Psoas muscle (tissue), 8 donors: ENCODE results near the gene GNS. TPM values are rescaled to one million over a fixed set of nuclear protein-coding genes. Genes with fewer than 3 reads are reported as not detected.

ENCODE experiments used
- ATAC-seq, 4 donors: fragments of 200-7000 bp; cut with Tn5 transposase; one replicate each; pipeline ENCODE4 v1.9.1; 2020; ENCODE audit warnings: moderate library complexity in 3 of 4, mild to moderate bottlenecking in 2 of 4
- DNase-seq, 2 donors: peaks; one replicate each; pipeline ENCODE4 v3.0.0-alpha.2; 2020
- H3K27ac ChIP-seq: fragments of 200-600 bp; one replicate; pipeline ENCODE4 v1.8.0; 2022
- H3K27me3 ChIP-seq, 3 donors: fragments of 200-600 bp in 1 of 3; one replicate each; pipeline versions ENCODE4 v1.6.1 to v1.8.0; 2013 to 2022; ENCODE audit warnings: low read length in 2 of 3, mild to moderate bottlenecking in 2 of 3, moderate library complexity in 1 of 3; ENCODE audit not compliant: insufficient read depth in 3 of 3
- H3K36me3 ChIP-seq, 2 donors: fragments of 200-600 bp in 1 of 2; one replicate each; pipeline versions ENCODE4 v1.6.1 to v1.8.0; 2013 to 2022; ENCODE audit warnings: low read depth in 1 of 2, mild to moderate bottlenecking in 1 of 2, moderate library complexity in 1 of 2; ENCODE audit not compliant: insufficient read depth in 1 of 2
- H3K4me1 ChIP-seq: fragments of 200-600 bp; one replicate; pipeline ENCODE4 v1.8.0; 2022
- H3K4me3 ChIP-seq: fragments of 200-600 bp; one replicate; pipeline ENCODE4 v1.8.0; 2022; ENCODE audit warnings: mild to moderate bottlenecking
- H3K9me3 ChIP-seq: fragments of 200-600 bp; one replicate; pipeline ENCODE4 v1.8.0; 2022
- CTCF ChIP-seq: fragments of 200-600 bp; IDR thresholded peaks from one replicate; pipeline ENCODE4 v1.8.0; 2022; ENCODE audit warnings: antibody characterized with exemption
- WGBS, 3 donors: extraction: QIAGEN DNeasy Blood & Tissue Kit; methylation state at CpG; one replicate each; pipeline versions ENCODE4 v1.1.6 to v1.1.7; 2013; 5-methylcytosine and 5-hydroxymethylcytosine counted together
- intact Hi-C, 2 donors: fragments of 100-400 bp; cut with DNase I; formaldehyde crosslinking; loops; one replicate each; pipeline versions ENCODE4 v1.11.0 to v1.14.2; 2022
- polyA plus RNA-seq, 3 donors: library from polyadenylated mRNA; stranded (reverse); fragments of 200-250 nt; gene quantifications; one replicate each; pipeline ENCODE4 v1.2.3, GENCODE V29; 2013
- total RNA-seq, 4 donors: library from RNA; stranded (reverse); fragmentation: NEBNext Ultra II Directional in 2 of 4; extraction: Animal tissue kit (Norgen Biotek cat#: 25700) in 2 of 4; gene quantifications; one replicate each; pipeline versions ENCODE4 v1.2.1 to v1.2.4, GENCODE V29; 2021 to 2023
- donor health status: healthy with polysubstance abuse.
- donor health status: DM: no; HTN: no; CAD: no; lungs with moderate emphysema.
- donor health status: Bipolar disorder and iron deficiency.
- donor health status: healthy.
- donor health status: DM: yes; HTN: yes; CAD: no.
- donor health status: DM: no; HTN: no; CAD: no.
- donor health status: DM: no; HTN: no; CAD: no.
- donor health status: DM: yes; HTN: yes; CAD: no.

The GNS gene
- total and polyA plus RNA-seq, 7 donors = 18.7 to 55.3 (median 36.5) TPM

GRCh38 chr12:64678248-64678647 is 81.0 kb downstream of the GNS start:
- H3K27ac ChIP-seq = no peak overlapping the region
- no peak for TF ChIP-seq CTCF
- no peak for ATAC-seq
- no peaks in the 10 kb centered on the region for H3K27me3 ChIP-seq
- H3K9me3 ChIP-seq = no peaks in the 10 kb centered on the region
- no peaks in the 10 kb centered on the region for H3K36me3 ChIP-seq
- no peak for DNase-seq
- no peak overlapping the region for H3K4me3 ChIP-seq
- peaks cover 11% of the 10 kb centered on the region for H3K4me1 ChIP-seq
- intact Hi-C loops = no loop called here
- 83 to 98% (median 88%) methylated on average over 2 of the region's 2 CpGs for WGBS, 3 donors

- TF ChIP-seq CTCF = no peak
- Histone ChIP-seq H3K36me3 (no peaks in the 10 kb centered on the region), H3K4me1 (peaks cover 18% of the 10 kb centered on the region), H3K27ac (no peak overlapping the region), H3K27me3 (no peaks in the 10 kb centered on the region), H3K4me3 (no peak overlapping the region), H3K9me3 (no peaks in the 10 kb centered on the region)
- ATAC-seq (peak in 1 of 4 donors; percentile 14), DNase-seq (no peak)
- 51 to 66% (median 54%) methylated on average over 3 of the region's 3 CpGs for WGBS, 3 donors
- intact Hi-C loops = no loop called here
Observed at GRCh38 chr12:64675795-64676194, 83.4 kb downstream of the GNS start.

- TF ChIP-seq CTCF = no peak
- 94 to 96% (median 95%) methylated on average over 10 of the region's 10 CpGs for WGBS, 3 donors
- intact Hi-C loops = loop anchor here in 1 of 2 donors (5.0 kb wide), 1 partner anchor 57 kb away; no protein-coding TSS in a partner anchor
Observed at GRCh38 chr12:64674367-64674922, 84.8 kb downstream of the GNS start.

GRCh38 chr12:64673490-64674169 is 85.6 kb downstream of the GNS start:
- intact Hi-C loops = loop anchor here in 1 of 2 donors (5.0 kb wide), 1 partner anchor 56 kb away; no protein-coding TSS in a partner anchor
- H3K4me3 ChIP-seq = no peak overlapping the region

More at GRCh38 chr12:64674367-64674922, 84.8 kb downstream of the GNS start:
- DNase-seq (no peak), ATAC-seq (no peak)
- Histone ChIP-seq H3K4me1 (peaks cover 18% of the 10 kb centered on the region), H3K27me3 (no peaks in the 10 kb centered on the region), H3K4me3 (no peak overlapping the region), H3K27ac (no peak overlapping the region), H3K36me3 (no peaks in the 10 kb centered on the region), H3K9me3 (no peaks in the 10 kb centered on the region)

More at GRCh38 chr12:64673490-64674169, 85.6 kb downstream of the GNS start:
- ATAC-seq = no peak
- no peaks in the 10 kb centered on the region for H3K27me3 ChIP-seq
- no peak for DNase-seq
- peaks cover 15% of the 10 kb centered on the region for H3K4me1 ChIP-seq
- 71 to 75% (median 72%) methylated on average over 9 of the region's 9 CpGs for WGBS, 3 donors
- H3K27ac ChIP-seq = peak overlapping the region; percentile 17
- TF ChIP-seq CTCF = no peak
- no peaks in the 10 kb centered on the region for H3K36me3 ChIP-seq
- H3K9me3 ChIP-seq = no peaks in the 10 kb centered on the region
